HG03439 (cell line): ENCODE results near the gene ALLC.

Source experiments
- ATAC-seq: cut with Tn5 transposase; IDR thresholded peaks from one replicate; pipeline ENCODE4 v1.9.1; 2021; ENCODE audit warnings: mild to moderate bottlenecking, moderate library complexity; ENCODE audit not compliant: unreplicated experiment

ALLC gene

GRCh38 chr2:3709225-3709624 lies 51.2 kb downstream of the ALLC start:
- ATAC-seq: no peak

DNA sequence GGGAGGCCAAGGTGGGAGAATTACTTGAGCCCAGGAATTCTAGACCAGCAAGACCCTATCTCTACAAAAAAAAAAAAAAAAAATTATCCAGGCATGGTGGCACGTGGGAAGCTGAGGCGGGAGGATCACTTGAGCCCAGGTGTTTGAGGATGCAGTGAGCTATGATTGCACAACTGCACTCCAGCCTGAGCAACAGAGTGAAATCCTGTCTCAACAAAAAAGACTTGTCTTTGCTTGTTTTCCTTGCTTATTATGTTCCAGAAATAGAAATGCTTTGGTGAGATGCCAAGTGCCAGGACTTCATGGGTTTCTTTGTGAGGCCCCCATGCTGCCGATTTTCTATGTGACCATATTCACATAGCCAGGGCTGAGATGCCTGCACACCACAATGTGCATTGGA lies 54.4 kb downstream of the ALLC start:
- no peak for ATAC-seq

DNA sequence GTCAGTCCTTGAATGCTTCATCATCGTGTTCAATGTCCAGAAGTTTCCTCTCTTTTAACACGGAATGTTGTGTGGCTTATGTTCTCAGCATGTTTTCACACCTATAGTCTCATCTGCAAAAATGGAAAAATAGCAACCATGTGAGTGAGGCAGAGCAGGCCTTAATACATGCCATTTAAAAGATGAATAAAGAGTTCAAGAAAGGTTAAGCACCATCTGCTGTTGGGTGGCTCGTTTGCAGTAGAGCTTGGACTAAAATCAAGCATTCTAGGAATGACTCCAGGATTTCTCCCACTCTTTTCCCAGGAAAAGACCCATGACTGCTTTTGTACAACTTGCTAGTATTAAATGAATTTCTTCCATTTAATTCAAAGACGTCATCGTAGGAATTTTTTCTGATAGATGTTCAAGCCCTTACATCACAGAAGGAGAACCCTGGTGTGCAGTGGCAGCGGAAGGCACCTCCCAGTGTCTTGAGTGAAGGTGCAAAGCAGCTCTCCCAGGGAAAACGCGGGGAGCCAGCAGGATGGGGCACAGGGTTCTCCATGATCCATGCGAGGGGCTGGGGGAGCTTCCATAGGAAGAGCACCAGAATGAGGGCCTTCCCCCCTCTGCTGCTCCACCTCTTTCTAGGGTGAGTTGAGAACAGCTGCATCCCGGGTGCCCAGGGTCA lies 55.0 kb downstream of the ALLC start:
- no peak for ATAC-seq

DNA sequence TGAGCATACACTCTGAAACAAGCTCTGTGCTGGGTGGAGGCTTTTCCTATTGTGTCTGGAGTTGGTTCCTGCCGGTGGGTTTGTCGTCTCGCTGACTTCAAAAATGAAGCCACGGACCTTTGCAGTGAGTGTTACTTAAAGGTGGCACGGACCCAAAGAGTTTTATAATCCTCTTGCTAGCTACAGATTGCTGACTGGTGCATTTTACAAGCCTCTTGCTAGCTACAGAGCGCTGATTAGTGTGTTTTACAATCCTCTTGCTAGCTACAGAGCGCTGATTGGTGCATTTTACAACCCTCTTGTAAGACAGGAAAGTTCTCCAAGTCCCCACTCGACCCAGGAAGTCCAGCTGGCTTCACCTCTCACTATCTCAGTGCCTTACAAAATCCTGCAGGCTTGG lies 60.7 kb downstream of the ALLC start:
- no peak for ATAC-seq

GRCh38 chr2:3725002-3725401 lies 67.0 kb downstream of the ALLC start:
- no peak for ATAC-seq

DNA sequence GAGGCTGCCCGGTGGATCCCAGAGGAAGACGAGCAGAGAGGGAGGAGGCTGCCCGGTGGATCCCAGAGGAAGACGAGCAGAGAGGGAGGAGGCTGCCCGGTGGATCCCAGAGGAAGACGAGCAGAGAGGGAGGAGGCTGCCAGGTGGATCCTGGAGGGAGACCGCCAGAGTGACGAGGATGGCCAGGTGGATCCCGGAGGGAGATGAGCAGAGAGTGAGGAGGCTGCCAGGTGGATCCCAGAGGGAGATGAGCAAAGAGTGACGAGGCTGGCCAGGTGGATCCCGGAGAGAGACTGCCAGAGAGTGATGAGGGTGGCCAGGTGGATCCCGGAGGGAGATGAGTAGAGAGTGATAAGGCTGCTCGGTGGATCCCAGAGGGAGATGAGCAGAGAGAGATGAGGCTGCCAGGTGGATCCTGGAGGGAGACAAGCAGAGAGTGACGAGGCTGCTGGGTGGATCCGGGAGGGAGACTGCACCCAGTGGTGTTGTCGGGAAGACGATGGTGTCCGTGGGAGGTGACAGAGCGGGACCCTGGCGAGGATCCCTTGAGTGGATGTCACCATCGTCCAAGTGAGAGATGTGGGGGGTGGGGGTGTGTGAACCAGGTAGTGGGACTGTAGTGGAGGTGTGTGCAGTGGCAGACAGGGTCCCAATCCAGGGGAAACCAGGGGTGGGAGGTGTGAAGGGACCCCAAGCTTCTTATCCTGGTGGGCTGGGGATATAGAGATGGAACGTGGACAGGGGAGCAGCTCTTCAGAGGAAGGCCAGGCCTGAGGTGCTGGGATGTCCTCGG lies 67.7 kb downstream of the ALLC start:
- no peak for ATAC-seq

GRCh38 chr2:3726511-3726910 lies 68.5 kb downstream of the ALLC start:
- ATAC-seq: no peak

GRCh38 chr2:3727397-3728045 lies 69.5 kb downstream of the ALLC start:
- no peak for ATAC-seq

DNA sequence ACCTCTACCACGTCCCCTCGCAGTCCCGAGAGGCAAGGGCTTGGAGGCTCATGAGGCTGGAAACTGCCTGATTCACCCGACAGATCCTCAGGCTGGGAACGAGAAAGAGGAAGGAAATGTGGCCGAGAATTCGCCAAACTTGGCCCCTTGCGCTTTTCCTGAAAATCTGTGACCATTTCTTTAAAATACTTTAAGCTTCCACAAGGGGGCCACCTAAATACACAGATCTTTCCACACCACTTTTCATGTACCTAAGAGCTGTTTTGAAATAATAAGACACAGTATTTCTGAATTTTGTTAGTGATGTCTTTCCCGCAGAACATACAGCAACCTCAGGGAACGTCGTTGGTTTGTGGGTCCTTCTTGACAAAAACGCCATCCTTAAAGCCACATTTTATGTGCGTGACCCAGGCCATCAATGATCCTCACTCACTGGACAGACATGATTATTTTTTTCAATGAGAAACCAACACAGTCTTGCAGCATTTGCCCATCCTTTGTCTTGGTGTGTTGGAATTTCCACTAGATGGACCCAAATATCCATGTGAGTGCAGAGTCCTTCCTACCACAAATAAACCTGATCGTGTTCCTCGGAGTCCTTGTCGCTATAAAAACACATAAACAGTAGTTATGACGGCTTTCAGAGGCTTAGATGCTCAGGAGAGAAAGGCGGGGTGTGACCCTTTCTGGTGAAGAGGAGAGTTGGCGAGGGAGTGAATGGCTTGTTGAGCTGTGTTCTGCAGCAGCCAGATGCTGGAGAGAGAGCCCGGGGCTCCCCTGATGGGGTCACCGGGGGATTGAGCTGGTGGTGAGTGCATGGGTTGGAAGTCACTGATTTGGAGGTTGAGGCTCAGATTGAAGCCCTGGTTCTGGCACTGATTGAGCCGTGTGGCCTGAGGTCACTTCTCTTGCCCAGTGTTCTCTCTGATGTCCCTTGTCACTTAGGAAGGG lies 70.4 kb downstream of the ALLC start:
- no peak for ATAC-seq

GRCh38 chr2:3729055-3729448 lies 71.1 kb downstream of the ALLC start:
- ATAC-seq: no peak

- no peak for ATAC-seq
These were observed 71.8 kb downstream of the ALLC start for GRCh38 chr2:3729786-3730185.

DNA sequence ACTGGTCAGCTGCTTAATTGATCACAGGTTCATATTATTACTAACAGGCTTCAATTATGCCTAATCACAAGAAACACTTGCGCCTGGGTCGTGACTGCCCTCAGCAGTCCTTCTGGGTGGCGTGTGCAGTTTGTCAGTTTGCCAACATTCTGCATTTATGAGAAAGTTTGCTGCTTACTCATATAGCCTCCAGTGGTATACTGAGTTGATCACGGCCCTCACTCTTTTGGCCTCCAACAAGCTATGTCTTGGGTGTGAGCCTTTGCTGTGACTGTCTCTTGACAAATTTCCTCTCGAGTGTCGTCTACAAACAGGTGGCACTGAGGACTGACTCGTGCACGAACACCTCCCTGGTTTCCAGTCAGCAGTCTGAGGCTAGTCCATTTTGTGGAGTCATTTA lies 72.6 kb downstream of the ALLC start:
- no peak for ATAC-seq

DNA sequence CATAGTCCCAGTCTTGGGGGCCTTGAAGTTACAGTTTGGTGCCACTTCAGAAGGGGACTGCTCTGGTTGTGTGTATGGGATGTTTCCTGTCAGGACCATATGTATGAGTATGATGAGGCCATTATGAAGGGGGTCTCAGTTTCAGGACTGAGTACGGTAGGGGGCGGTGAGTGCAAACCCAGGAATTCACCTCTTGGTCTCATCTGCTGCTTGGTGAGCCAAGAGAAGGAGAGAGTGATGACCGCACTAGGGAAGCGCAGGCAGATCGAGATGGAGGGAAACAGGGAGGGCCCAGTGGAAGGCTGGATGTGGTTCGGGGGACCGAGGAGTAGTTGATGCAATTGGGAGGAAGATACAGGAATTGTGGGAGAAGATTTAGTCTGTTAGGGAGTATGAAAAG lies 73.8 kb downstream of the ALLC start:
- no peak for ATAC-seq

GRCh38 chr2:3736112-3736511 lies 78.1 kb downstream of the ALLC start:
- ATAC-seq: no peak

- no peak for ATAC-seq
These were observed 79.1 kb downstream of the ALLC start for GRCh38 chr2:3737128-3737527.

DNA sequence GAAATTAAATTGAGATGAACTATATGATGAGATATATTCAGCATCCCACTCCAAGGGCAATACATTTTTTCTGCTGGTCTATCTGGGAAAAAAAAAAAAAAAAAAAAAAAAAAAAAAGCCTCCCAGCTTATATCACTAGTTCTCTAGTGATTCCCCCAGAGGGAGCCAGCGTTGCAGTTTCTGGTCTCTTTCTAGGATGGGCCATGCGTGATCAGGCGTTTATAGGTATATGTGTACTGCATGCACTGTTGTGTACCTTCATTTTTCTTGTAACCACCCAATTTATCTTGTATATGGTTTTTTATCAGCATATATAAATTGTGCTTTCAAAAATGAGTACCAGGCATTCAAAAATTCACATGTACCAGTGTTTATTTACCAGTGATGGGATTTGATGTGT lies 80.5 kb downstream of the ALLC start:
- no peak for ATAC-seq

- no peak for ATAC-seq
These were observed 81.3 kb downstream of the ALLC start for GRCh38 chr2:3739313-3739712.

DNA sequence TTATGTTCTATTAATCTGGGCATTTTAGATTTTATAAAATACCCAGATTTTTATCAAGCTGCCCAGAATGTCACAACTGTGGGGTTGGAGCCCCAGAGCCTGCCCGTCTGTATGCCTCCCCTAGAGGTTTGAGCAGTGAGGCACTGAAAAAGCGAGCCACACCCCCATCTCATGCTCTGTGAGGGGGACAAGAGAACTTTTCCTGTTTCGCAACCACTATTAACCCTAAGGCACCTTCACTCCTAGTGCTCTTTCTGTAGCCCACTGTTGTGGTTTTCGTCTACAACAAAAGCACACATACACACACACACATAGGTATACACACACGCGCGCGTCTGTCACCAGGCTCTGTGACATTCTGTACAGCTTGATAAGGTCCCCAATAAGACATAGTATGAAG lies 83.4 kb downstream of the ALLC start:
- ATAC-seq: no peak

- ATAC-seq: no peak
These were observed 84.0 kb downstream of the ALLC start for GRCh38 chr2:3741867-3742602.

GRCh38 chr2:3742743-3743508 lies 84.9 kb downstream of the ALLC start:
- no peak for ATAC-seq
